K562 (cell line): ENCODE results near the gene GPR162. TPM values are rescaled to one million over a fixed set of nuclear protein-coding genes. Genes with fewer than 3 reads are reported as not detected.

Experiments used
- ATAC-seq: fragments of 200-7000 bp; cut with Tn5 transposase; 3 replicates; pipeline ENCODE4 v1.9.1; 2020; ENCODE audit warnings: moderate library complexity
- BruUV-seq: library from RNA; stranded (reverse); fragments of 400-500 nt; replicated peaks from 2 replicates; lab custom pipeline; 2021; lab: Mats Ljungman, UMichigan
- CTCF ChIA-PET: fragments of 300-600 bp; formaldehyde crosslinking; extraction: SDS; loops from one replicate; lab custom pipeline; 2021; ENCODE audit warnings: low intra/inter-chr PET ratio; lab: Yijun Ruan, JAX
- POLR2A ChIA-PET: fragments of 300-600, 350-650 bp; sonication (Branson Sonifier 250); formaldehyde crosslinking; extraction: SDS; loops from one replicate; lab custom pipeline; 2021; ENCODE audit warnings: antibody characterized with exemption, inconsistent platforms; lab: Yijun Ruan, JAX
- DNase-seq, 4 experiments: peaks; one replicate each; pipeline versions ENCODE4 v3.0.0 to v3.0.0-alpha.2; 2011 to 2018; ENCODE audit warnings: low spot score in 3 of 4, mixed read lengths in 3 of 4; ENCODE audit errors: extremely low read depth in 1 of 4
- FAIRE-seq: peaks from 2 replicates; lab custom pipeline; 2011; peaks lifted over from hg19 to GRCh38; lab: Jason Lieb, UNC
- H2AFZ ChIP-seq: 2 replicates; pipeline ENCODE4 v1.6.0; 2011; ENCODE audit warnings: low read depth, low read length, control low read depth, inconsistent platforms
- H3K27ac ChIP-seq: fragments of 200-600 bp; 3 replicates; pipeline ENCODE4 v1.8.0; 2011; ENCODE audit warnings: low read depth, mild to moderate bottlenecking, control low read depth, inconsistent platforms, low read length, moderate library complexity, mixed read lengths; ENCODE audit errors: extremely low read depth
- H3K27me3 ChIP-seq, 2 experiments: fragments of 300-600 bp in 1 of 2; 2 replicates in 1 of 2; 3 replicates in 1 of 2; pipeline versions ENCODE4 v1.6.0 to v1.8.0; 2011; ENCODE audit warnings: inconsistent platforms in 2 of 2, low read length in 2 of 2, mild to moderate bottlenecking in 1 of 2, mixed read lengths in 1 of 2, moderate library complexity in 1 of 2; ENCODE audit not compliant: control insufficient read depth in 2 of 2, insufficient read depth in 2 of 2
- H3K36me3 ChIP-seq: fragments of 300-600 bp; 3 replicates; pipeline ENCODE4 v1.8.0; 2011; ENCODE audit warnings: mild to moderate bottlenecking, low read length, inconsistent platforms; ENCODE audit not compliant: control insufficient read depth, insufficient read depth
- H3K4me1 ChIP-seq, 2 experiments: fragments of 200-600 bp in 1 of 2; replicated peaks in 1 of 2; 2 replicates in 1 of 2; 3 replicates in 1 of 2; pipeline versions ENCODE4 v1.5.1 to v1.8.0; 2011; ENCODE audit warnings: inconsistent platforms in 2 of 2, low read length in 2 of 2, mild to moderate bottlenecking in 1 of 2, mixed read lengths in 1 of 2, moderate library complexity in 1 of 2; ENCODE audit not compliant: control insufficient read depth in 2 of 2, insufficient read depth in 2 of 2
- H3K4me2 ChIP-seq: 2 replicates; pipeline ENCODE4 v1.6.1; 2011; ENCODE audit warnings: low read length, control low read depth, inconsistent platforms, mixed read lengths; ENCODE audit not compliant: insufficient read depth
- H3K4me3 ChIP-seq: fragments of 200-600 bp; sonication (generic), shearing (Covaris generic); 2 replicates; pipeline ENCODE4 v1.5.1; 2016; ENCODE audit warnings: control low read depth, inconsistent platforms
- H3K79me2 ChIP-seq: fragments of 200-600 bp; 3 replicates; pipeline ENCODE4 v1.8.0; 2011; ENCODE audit warnings: low read length, inconsistent platforms; ENCODE audit not compliant: control insufficient read depth, insufficient read depth
- H3K9ac ChIP-seq, 2 experiments: 2 replicates each; pipeline versions ENCODE4 v1.6.0 to v1.6.1; 2011; ENCODE audit warnings: low read depth in 2 of 2, low read length in 2 of 2, control low read depth in 1 of 2, inconsistent platforms in 1 of 2, mild to moderate bottlenecking in 1 of 2, mixed read lengths in 1 of 2; ENCODE audit not compliant: insufficient read depth in 1 of 2
- H3K9me1 ChIP-seq: one replicate; pipeline ENCODE4 v1.6.0; 2011; ENCODE audit warnings: inconsistent platforms, mild to moderate bottlenecking, low read length, moderate library complexity; ENCODE audit not compliant: control insufficient read depth, insufficient read depth
- H3K9me3 ChIP-seq: replicated peaks from 2 replicates; pipeline ENCODE4 v1.5.1; 2011; ENCODE audit warnings: low read depth, low read length, inconsistent platforms; ENCODE audit not compliant: control insufficient read depth, insufficient read depth
- H4K20me1 ChIP-seq: replicated peaks from 2 replicates; pipeline ENCODE4 v1.6.1; 2011; ENCODE audit warnings: low read length, inconsistent platforms, mixed read lengths; ENCODE audit not compliant: control insufficient read depth, insufficient read depth
- DPF2 ChIP-seq: fragments of 450-650 bp; IDR thresholded peaks from 2 replicates; pipeline ENCODE4 v1.6.1; 2016
- ELF2 ChIP-seq: fragments of 250-450 bp; sonication (Bioruptor Pico); IDR thresholded peaks from 2 replicates; pipeline ENCODE4 v1.5.0; 2021; ENCODE audit warnings: mild to moderate bottlenecking
- EZH2 ChIP-seq: IDR thresholded peaks from 2 replicates; pipeline ENCODE4 v1.6.1; 2012; ENCODE audit warnings: low read depth, mild to moderate bottlenecking, inconsistent platforms, low read length, borderline replicate concordance
- GABPB1 ChIP-seq: sonication (generic); formaldehyde crosslinking; IDR thresholded peaks from 2 replicates; pipeline ENCODE4 v1.8.0; 2022; ENCODE audit warnings: mild to moderate bottlenecking, missing genetic modification reagents
- KDM4B ChIP-seq, 2 experiments: fragments of 450-650 bp in 1 of 2; sonication (generic) in 1 of 2; IDR thresholded peaks; 2 replicates each; pipeline ENCODE4 v1.6.1; 2016 to 2017; ENCODE audit warnings: borderline replicate concordance in 2 of 2, antibody characterized with exemption in 1 of 2, low read depth in 1 of 2, mild to moderate bottlenecking in 1 of 2
- KLF1 ChIP-seq: fragments of 450-650 bp; IDR thresholded peaks from 2 replicates; pipeline ENCODE4 v1.6.1; 2016; ENCODE audit warnings: missing genetic modification characterization, missing compliant biosample characterization
- MAZ ChIP-seq, 2 experiments: fragments of 450-650 bp in 1 of 2; sonication (generic) in 1 of 2; formaldehyde crosslinking; IDR thresholded peaks in 1 of 2; conservative IDR thresholded peaks in 1 of 2; 2 replicates each; pipeline versions ENCODE4 v1.4.0 to v1.5.0; 2020; ENCODE audit warnings: mild to moderate bottlenecking in 1 of 2, missing genetic modification reagents in 1 of 2
- MIER1 ChIP-seq: fragments of 450-650 bp; IDR thresholded peaks from 2 replicates; pipeline ENCODE4 v1.6.1; 2016; ENCODE audit warnings: antibody characterized with exemption, mild to moderate bottlenecking, low read depth
- NKRF ChIP-seq: fragments of 450-650 bp; IDR thresholded peaks from 2 replicates; pipeline ENCODE4 v1.6.1; 2016; ENCODE audit warnings: borderline replicate concordance
- SREBF1 ChIP-seq: fragments of 150-350 bp; IDR thresholded peaks from 2 replicates; pipeline ENCODE4 v1.6.1; 2014; ENCODE audit warnings: antibody characterized with exemption, low read depth, low read length, borderline replicate concordance
- STAT5B ChIP-seq: fragments of 250-450 bp; sonication (Bioruptor Pico); IDR thresholded peaks from 2 replicates; pipeline ENCODE4 v1.8.0; 2021; ENCODE audit warnings: mild to moderate bottlenecking, inconsistent platforms
- TAF7 ChIP-seq: fragments of 450-650 bp; IDR thresholded peaks from 2 replicates; pipeline ENCODE4 v1.6.1; 2016; ENCODE audit warnings: missing genetic modification characterization, missing compliant biosample characterization
- ZNF232 ChIP-seq: sonication (generic); formaldehyde crosslinking; IDR thresholded peaks from 2 replicates; pipeline ENCODE4 v1.8.0; 2022; ENCODE audit warnings: mild to moderate bottlenecking, missing genetic modification reagents
- ZNF239 ChIP-seq: fragments of 250-450 bp; sonication (Bioruptor Pico); IDR thresholded peaks from 2 replicates; pipeline ENCODE4 v1.4.0; 2020; ENCODE audit warnings: mild to moderate bottlenecking
- ZNF445 ChIP-seq: fragments of 250-450 bp; sonication (Bioruptor Pico); IDR thresholded peaks from 2 replicates; pipeline ENCODE4 v1.4.0; 2020; ENCODE audit warnings: low read depth, mild to moderate bottlenecking, moderate library complexity
- ZNF561 ChIP-seq: fragments of 450-650 bp; formaldehyde crosslinking; conservative IDR thresholded peaks from 2 replicates; pipeline ENCODE4 v1.4.0; 2020; ENCODE audit warnings: mild to moderate bottlenecking, moderate library complexity
- ZNF655 ChIP-seq: fragments of 250-450 bp; sonication (Bioruptor Pico); IDR thresholded peaks from 2 replicates; pipeline ENCODE4 v1.5.0; 2021
- ZZZ3 ChIP-seq: fragments of 450-650 bp; IDR thresholded peaks from 2 replicates; pipeline ENCODE4 v1.6.1; 2016; ENCODE audit warnings: antibody characterized with exemption, mild to moderate bottlenecking, moderate library complexity
- WGBS: fragments of 100-300 bp; shearing (Covaris generic); methylation state at CpG from one replicate; pipeline ENCODE4 v1.1.6; 2016; ENCODE audit warnings: low coverage, mixed read lengths; ENCODE audit not compliant: insufficient coverage; ENCODE audit errors: missing lambda C conversion rate; 5-methylcytosine and 5-hydroxymethylcytosine counted together
- in situ Hi-C: fragments of 300-500 bp; cut with MboI; formaldehyde crosslinking; loops from 4 replicates; pipeline ENCODE4 v1.15.0; 2018; ENCODE audit warnings: inconsistent platforms, mixed read lengths
- intact Hi-C: fragments of 100-400 bp; cut with micrococcal nuclease; formaldehyde crosslinking; loops from 2 replicates; pipeline ENCODE4 v1.14.2; 2022
- polyA plus RNA-seq, 8 experiments: library from polyadenylated mRNA; depleted of rRNA in 4 of 8; stranded (reverse) in 5 of 8; unstranded in 3 of 8; fragments of >200 nt; fragmentation: Nextera tagmentation in 2 of 8; fragmentation: Illumina TruSeq in 1 of 8; extraction: Ambion mirVana in 2 of 8; extraction: Trizol in 1 of 8; gene quantifications; 2 replicates each; pipeline versions ENCODE4 v1.2.1 to v1.2.3, GENCODE V29; 2011 to 2014; ENCODE audit warnings: inconsistent platforms in 1 of 8, missing spikeins in 1 of 8
- total RNA-seq, 7 experiments: library from RNA; depleted of rRNA in 6 of 7; stranded (reverse); fragments of >200 nt in 6 of 7; fragmentation: Illumina TruSeq in 2 of 7; extraction: Trizol in 2 of 7; gene quantifications; 2 replicates each; pipeline versions ENCODE4 v1.2.1 to v1.2.3, GENCODE V29; 2011 to 2021; ENCODE audit warnings: low replicate concordance in 1 of 7

Gene GPR162
- total and polyA plus RNA-seq, 9 of the 15 experiments (the other 6 are each of a cell fraction or from before 2014, with no cell fraction given) = 0.65 to 1.8 (median 1.1) TPM; not detected in 2

- 0% methylated on average over 43 of the region's 65 CpGs for WGBS
- H3K9ac ChIP-seq = peak within 1 kb of the TSS; percentile 89 to 96
- FAIRE-seq (no peak), DNase-seq (peak; percentile 87 to 98 (median 90)), ATAC-seq (peak; percentile 87)
- H3K4me2 ChIP-seq = peak within 1 kb of the TSS; percentile 91
- ChIA-PET CTCF (no interaction called here), POLR2A (interaction anchor here (0.6 to 7.4 kb wide), 14 partner anchors 8 to 318 kb away, joined by 3 to 174 read pairs (median 5); partner anchors contain the start of genes C12orf57, COPS7A, GAPDH and GNB3)
- no peaks in the 10 kb centered on the region for H3K27me3 ChIP-seq
- H3K36me3 ChIP-seq = peaks cover 67% of the 10 kb centered on the region; the same call in 2 of the 3 replicates
- peak within 1 kb of the TSS; percentile 79 for H3K4me3 ChIP-seq
- in situ Hi-C loops (no loop called here), intact Hi-C loops (no loop called here)
- peaks cover 12 to 18% of the 10 kb centered on the region in 2 experiments; a peak in 4 of 5 replicates for H3K4me1 ChIP-seq
- peak within 1 kb of the TSS; percentile 87 for H2AFZ ChIP-seq
- H3K27ac ChIP-seq = peak within 1 kb of the TSS; percentile 87
- peaks cover 53% of the 10 kb centered on the region for H3K79me2 ChIP-seq
- no peaks in the 10 kb centered on the region; the same call in 1 of the 2 replicates for H4K20me1 ChIP-seq
- H3K9me3 ChIP-seq = no peaks in the 10 kb centered on the region
- H3K9me1 ChIP-seq = peaks cover 3% of the 10 kb centered on the region
- BruUV-seq = TSS peak; percentile 81
- TF ChIP-seq ZNF561 (CRISPR knock-in tag) = no peak
- TF ChIP-seq ZNF239 (CRISPR knock-in tag) = peak; percentile 84
- TF ChIP-seq ZNF655 (CRISPR knock-in tag) = no peak
- no peak for TF ChIP-seq SREBF1
- TF ChIP-seq KLF1 (tag) = peak; percentile 72
- TF ChIP-seq ELF2 (CRISPR knock-in tag) = peak; percentile 74
- TF ChIP-seq EZH2 = no peak
- TF ChIP-seq DPF2 = no peak
- peak; percentile 99 for TF ChIP-seq GABPB1 (CRISPR knock-in tag)
- peak; percentile 66 to 98 for TF ChIP-seq MAZ (CRISPR knock-in tag; conservative IDR thresholded peaks at IDR 0.05 in 1 of 2, IDR thresholded peaks at IDR 0.05 in 1 of 2)
- TF ChIP-seq ZZZ3 = no peak
- no peak for TF ChIP-seq MIER1
- TF ChIP-seq ZNF445 (CRISPR knock-in tag) = 0 out of 2 replicates have a peak, but pooled peaks have one; percentile 62
- no peak for TF ChIP-seq STAT5B (CRISPR knock-in tag)
- TF ChIP-seq TAF7 = peak; percentile 33; the same call in 1 of the 2 replicates
- TF ChIP-seq NKRF = peak; percentile 83
- TF ChIP-seq KDM4B (IDR thresholded peaks at IDR 0.05; ENCODE audit: borderline replicate concordance in 2 of 2, low read depth in 1 of 2) = peak in 1 of 2 experiments; percentile 88; a peak in 1 of 4 replicates
- no peak for TF ChIP-seq ZNF232 (CRISPR knock-in tag)
These were observed 30.5 kb downstream of the GPR162 start, which contains the start of gene USP5 for GRCh38 chr12:6851921-6852650. Gene USP5, plus strand, starts transcription at chr12:6852150. Its CDS starts 30 bp downstream, at chr12:6852180.
